Glomerular visceral epithelial cell (primary cell): ENCODE measurements around the gene PHETA1.

Source experiments
- DNase-seq: peaks from one replicate; pipeline ENCODE4 v3.0.0-alpha.2; 2016; ENCODE audit errors: extremely low spot score

PHETA1 gene, protein sequence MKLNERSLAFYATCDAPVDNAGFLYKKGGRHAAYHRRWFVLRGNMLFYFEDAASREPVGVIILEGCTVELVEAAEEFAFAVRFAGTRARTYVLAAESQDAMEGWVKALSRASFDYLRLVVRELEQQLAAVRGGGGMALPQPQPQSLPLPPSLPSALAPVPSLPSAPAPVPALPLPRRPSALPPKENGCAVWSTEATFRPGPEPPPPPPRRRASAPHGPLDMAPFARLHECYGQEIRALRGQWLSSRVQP

DNA sequence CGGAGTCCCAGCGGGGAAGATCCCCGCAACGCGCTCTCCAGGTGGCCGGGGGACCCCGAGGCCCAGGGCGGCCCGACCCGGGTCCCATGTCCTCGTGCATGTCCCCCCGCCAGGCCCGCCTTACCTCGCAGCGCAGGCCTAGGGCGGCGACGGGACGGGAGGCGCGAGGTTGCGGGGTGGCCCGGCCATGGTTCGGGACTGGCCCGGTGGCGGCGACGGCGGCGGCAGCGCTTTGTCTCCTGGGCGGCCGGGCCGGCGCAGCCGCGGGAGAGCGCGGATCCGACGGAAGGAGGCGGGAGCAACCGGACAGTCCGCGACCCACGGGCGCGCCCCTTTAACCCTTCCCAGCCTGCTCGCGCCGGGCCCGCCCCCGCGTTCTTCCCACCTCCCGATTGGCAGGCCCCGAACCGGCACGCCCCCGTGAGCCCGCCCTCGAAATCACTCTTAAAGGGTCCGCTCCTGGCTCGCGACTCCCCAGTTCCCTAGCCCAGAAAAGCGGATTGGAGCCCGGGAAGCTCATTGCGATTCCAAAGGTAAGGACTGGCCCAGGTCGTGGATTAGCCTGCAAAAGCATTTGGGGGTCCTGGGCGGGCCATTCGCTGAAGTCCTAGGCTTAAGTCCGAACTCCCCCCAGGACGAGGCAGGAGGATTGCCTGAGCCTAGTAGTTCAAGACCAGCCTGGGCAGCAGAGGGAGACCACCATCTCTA is at the start of gene PHETA1:
PHETA1 (minus strand) TSS at position 308 of the 708 bp plus-strand sequence. CDS start 5,668 bp downstream, outside the sequence.
- peak; percentile 86 for DNase-seq

DNA sequence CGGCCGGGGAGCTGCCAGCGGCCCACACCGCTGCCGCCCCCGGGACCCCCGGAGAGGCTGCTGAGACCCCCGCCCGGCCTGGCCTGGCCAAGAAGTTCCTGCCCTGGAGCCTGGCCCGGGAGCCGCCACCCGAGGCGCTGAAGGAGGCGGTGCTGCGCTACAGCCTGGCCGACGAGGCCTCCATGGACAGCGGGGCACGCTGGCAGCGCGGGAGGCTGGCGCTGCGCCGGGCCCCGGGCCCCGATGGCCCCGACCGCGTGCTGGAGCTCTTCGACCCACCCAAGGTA is 49.6 kb upstream of the PHETA1 start:
- no peak for DNase-seq

DNA sequence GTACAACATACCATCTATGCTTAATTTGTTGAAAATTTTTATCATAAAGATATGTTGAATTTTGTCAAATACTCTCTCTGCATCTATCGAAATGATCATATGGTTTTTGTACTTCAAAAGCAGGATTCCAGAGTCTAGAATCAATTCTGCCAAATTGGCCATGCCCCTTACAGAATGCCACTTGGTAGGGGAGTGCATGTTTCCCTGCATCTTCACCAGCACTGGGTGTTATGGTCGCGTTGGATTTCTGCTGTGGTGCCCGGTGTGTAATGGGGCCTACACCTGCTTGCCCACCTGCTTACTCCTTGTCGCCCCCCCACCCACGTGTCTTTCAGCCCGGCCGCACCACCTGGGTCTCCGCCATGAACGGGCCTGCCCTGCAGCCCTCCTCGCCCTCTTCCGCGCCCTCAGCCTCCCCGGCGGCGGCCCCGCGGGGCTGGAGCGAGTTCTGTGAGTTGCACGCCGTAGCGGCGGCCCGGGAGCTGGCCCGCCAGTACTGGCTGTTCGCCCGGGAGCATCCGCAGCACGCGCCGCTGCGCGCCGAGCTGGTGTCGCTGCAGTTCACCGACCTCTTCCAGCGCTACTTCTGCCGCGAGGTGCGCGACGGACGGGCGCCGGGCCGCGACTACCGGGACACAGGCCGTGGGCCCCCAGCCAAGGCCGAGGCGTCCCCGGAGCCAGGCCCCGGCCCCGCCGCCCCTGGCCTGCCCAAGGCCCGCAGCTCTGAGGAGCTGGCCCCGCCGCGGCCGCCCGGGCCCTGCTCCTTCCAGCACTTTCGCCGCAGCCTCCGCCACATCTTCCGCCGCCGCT is 49.1 kb upstream of the PHETA1 start:
- DNase-seq = no peak

DNA sequence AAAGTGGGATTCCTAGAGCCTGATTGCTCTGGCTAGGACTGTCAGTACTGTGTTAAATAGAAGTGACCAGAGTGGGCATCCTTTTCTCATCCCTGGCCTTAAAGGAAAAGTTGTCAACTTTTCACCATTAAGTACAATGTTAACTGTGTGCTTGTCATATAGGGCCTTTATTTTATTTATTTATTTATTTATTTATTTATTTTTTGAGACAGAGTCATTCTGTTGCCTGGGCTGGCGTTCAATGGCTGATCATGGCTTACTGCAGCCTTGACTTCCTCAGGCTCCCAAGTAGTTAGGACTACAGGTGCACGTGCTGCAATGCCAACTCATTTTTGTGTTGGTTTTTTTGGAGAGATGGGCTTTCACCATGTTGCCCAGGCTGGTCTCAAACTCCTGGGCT is 48.4 kb upstream of the PHETA1 start:
- no peak for DNase-seq

DNA sequence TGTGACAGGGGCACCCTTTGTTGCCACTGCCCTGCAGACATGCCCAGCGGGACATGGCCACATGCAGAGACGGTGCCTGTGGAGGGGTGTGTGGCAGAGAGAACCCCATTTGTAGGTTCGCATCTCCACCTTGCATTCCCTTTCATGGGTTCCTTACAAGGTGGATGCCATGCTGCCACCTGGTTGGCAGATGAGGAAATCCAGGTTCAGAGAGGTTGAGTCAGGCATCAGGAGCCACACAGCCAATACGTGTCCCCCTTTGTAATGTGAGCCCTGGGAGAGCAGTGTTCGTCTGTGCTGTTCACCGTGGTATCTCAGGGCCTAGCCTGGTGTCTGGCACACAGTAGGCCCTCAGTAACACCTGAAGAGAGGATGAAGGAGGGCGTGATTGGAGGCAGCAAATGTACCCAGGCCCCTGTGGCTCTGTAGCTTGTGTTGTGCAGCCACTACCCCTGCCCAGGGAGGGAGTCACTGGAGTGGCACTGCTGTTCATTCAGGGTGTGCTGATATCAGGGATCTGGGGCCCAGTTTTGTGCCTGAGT is 45.9 kb upstream of the PHETA1 start:
- DNase-seq = no peak

DNA sequence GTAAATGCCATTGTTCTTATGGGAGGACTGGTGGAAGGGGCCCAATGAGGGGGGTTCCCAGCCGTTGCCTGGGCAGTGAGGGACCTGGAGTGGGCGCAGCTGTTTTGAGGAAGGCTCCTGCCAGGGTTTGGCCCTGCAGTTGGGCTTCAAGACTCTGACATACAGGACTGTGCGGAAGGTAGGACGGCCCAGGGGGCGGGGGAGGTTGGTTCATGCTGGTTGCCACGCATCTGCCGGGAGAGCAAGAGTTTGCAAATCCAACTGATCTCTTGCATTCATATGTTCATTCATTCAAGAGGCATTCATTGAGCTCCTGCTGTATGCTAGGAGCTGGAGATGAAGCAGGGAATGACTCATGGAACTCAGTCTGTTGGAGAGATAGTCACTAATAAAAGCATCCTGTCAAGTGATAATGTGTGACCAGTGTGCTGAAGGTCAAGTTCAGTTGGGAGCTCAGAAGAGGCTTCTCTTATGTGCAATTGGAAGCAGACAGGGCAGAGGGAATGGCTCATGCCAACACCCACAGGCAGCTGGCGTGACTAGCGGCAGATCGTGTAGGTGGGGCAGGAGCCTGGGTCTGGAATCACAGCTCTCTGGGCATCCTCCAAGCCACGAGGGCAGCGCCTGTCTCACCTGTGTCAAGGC is 44.7 kb upstream of the PHETA1 start:
- DNase-seq = peak; percentile 61

DNA sequence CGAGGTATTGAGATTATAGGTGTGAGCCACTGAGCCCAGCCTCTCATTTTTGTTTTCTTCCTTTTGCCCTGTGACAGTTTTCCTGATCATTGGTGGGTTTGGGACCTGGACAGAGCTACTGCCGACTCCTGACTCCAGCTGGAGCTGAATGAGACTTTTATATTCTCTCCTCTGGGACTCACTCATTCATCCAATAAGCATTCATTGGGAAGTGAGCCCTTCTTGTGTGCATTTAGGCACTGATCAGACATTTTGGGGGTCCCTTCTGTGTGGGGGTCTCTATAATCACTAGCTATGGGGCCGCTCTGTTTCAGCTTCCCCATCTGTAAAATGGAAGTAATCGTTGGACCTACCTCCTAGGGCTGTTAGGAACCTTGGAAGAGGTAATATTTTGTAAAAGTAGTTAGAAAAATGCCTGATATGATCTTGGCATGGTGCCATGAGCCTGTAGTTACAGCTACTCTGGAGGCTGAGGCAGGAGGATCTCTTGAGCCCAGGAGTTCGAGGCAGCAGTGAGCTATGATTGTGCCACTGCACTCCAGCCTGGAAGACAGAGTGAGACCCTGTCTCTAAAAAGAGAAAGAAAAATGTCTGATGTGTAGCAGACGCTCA is 44.0 kb upstream of the PHETA1 start:
- no peak for DNase-seq

DNA sequence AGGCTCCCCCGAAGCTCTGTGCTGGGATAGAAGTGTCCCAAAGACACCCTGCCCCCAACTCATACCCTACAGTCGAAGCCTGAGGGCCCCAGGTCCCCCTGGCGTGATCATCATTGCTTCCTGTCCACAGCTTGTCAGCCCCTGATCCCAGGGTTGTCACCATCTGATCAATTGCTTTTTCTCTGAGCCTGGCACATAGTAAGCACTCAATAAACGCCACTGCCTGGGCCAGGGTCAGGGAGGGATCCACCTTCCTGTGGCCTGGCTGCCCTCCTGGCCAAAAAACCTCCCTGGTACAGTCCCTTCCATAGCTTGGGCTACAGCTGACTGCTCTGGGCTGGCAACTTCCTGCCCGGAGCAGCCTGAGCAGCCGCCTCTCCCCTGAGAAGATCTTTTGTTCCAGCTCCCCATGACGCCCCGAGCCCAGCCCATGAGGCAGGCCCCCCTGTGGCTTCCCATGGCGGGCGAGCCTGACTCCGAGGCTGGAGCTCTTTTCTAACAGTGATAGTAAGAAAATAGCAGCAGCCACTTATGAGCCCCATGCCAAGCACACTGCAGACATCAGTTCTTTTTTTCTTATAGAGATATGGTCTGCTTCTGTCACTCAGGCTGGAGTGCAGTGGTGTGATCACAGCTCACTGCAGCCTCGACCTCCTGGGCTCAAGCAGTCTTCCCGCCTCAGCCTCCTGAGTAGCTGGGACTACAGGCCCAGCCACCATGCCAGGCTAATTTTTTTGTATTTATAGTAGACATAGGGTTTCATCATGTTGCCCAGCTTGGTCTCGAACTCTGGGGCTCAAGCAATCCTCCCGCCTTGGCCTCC is 43.3 kb upstream of the PHETA1 start:
- peak; percentile 63 for DNase-seq

DNA sequence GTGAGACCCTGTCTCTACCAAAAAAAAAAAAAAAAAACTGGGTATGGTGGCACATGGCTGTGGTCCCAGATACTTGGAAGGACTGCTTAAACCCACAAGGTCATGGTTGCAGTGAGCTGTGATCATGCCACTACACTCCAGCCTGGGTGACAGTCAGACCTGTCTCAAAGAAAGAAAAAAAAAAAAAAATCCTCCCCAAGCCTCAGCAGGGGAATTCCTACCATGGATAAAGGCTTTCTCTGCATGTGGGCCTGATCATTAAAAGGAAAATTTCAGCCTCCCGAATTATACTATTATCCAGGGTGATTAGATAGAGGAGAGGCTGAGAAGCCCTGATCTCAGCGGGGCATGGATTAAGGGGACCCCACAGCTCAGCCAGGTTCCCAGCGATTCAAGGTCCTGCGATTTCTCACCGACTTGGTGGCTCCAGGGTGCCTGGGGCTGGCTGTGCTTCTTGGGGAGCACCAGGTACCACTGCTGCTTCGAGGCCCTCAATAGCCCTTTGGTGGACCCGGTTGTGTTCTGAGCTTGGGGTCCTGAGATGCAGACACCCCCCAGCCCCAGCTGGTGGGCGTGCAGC is 42.4 kb upstream of the PHETA1 start:
- DNase-seq = no peak

DNA sequence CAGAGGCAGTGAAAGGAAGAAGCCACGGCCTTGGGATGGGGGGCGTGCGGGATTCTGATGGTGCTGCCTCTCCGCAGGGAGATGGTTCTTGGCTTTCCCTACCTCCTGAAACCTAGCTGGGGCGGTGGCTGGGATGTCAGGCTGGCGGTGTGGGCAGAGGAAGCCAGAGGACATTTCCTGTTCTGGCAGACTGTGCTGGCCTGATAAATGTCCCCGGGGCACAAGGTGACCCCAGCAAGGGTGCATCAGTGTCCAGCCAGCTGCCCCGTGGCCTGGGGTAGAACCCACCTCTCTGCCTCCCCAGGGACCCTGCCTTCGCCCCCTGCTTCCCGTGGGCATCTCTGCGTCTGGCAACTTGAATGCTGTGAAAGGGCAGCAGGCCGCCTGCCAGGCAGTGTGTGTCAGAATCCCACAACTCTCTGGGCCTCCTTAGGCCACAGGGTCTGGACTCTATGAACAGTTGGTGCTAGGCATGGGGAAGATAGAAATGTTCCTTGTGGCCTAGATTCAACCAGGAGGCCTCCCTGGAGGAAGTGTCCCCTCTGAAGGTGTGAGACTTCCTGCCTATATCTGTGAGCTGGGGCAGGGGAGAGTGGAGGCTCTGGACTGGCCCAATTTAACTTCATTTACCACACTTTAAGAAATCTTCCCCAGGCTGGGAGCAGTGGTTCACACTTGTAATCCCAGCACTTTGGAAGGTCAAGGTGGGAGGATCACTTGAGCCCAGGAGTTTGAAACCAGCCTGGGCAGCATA is 41.7 kb upstream of the PHETA1 start:
- DNase-seq = peak; percentile 46

DNA sequence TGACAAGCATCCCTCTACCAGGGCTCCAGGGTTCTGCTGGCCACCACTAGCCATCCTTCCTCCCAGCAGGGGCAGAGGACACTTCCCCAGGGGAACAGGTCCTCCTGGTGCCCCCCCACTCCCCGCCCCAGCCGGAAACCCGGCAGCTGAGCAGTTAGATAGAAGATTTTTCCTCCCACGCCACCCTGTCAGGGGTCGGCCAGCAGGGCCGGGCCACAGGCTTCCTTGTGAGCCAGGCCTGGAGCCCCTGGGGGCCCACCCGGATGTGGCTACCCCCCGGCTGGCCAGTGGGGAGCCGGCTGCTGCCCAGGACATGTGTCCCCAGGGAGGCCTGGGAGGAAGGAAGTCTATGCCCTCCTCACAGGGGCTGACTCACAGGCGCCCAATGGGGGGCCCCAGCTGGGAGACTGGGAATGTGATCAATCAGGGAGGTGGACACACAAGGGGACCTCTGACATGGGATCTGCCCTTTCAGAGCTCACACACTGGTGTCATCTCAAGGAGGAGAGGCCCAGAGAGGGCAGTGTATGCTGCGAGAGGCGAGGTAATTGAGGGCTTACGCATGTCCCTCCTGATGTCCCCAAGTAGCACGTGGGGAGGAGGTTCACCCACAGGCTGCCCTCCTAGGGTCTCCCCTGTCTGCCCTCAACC is 41.0 kb upstream of the PHETA1 start:
- peak; percentile 86 for DNase-seq

DNA sequence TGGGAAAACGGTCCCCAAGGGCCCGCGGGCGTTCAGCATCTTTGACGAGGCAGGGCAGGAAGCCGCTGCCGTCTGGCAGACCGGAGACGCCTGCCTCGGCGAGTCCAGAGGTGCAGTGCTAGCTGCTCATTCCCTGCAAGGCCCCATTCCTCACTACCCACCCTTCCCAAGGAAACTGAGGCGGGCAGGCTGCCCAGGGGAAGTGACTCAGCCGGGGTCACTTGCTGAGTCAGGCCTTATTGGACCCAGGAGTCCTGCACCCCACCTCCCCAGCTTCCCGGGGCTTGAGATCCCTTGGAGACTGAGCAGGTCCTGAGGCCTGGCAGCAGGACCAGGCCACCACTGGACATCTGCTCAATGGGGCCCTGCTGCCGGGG is 40.5 kb upstream of the PHETA1 start:
- DNase-seq = peak; percentile 18

DNA sequence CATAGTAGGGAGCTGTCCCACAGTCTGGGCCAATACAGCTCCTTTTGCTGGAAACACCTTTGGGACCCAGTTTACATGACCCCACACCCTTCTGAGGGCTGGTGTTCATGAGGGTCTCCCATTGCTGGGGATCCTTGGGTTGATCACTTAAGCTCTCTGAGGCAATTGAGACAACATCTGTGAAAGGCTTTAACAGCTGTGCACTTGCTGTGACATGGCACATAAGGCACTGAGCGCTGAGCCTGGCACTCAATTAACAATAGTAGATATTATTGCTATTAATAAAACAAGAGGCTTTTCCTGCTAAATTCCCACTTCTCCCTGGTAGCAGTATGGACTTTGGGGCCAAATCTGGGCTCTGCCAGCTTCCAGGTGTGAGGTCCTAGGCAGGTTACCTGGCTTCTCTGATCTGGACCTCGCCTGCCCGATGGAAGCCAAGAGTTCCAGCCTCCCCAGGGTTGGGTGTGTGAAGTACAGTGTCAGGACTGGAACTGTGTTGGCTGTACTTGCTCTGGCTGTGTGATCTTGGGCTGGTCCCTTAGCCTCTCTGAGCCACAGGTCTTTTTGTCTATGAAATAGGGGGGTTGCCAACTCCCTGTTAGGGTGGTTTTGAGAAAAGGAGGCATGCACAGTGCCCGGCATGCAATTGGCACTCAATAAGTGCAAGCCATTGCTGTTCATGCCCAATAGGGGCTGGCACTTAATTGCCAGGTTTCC is 39.9 kb upstream of the PHETA1 start:
- no peak for DNase-seq

DNA sequence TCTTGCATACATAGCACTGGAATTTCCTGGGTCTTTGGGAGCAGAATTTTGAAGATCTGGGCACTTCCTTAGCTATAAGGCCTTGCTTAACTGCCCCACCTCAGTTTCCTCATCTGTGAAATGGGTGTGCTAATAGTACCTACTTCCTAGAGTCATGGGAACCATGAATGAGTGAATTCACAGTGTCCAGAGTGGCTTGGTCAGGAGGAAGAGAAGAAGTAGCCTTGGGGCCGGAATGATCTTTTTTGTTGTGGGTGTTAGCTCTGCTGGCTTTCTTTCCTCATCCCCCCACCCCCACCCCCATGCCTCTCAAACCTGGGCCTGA is 39.2 kb upstream of the PHETA1 start:
- no peak for DNase-seq

DNA sequence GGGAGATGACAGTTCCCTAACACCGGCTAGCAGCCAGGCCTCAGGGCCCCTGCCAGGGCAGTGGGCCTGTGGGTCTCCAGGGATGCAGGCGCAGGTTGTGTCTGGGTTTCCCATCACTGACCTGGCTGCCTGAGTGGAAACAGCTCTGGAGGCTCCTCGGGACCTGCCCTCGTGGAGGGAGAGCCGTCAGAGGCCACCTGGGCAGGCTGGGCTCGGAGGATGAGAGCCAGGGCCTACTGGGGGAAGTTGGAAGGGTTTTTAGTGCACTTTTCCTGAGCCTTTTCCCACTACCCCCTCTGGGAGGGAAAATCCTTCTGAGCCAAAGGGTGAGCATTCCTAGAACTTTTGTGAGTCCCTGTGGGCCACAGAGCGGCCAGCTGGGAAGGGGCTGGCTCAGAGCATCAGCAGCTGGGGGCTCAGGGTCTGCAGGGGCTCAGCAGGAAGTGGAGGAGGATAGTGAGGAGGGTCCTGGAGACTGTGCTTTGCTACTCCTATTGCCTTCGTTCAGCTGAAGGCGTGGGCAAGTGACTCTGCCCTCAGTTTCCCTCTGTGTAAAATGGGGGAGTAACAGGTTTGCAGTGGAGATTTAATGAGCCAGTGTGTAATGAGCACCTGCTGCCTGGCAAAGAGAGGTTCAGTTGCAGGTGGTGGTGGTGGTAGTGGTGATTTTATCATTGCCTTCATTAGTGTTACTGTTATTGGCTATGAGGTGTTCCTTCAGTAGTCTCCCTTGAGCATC is 38.7 kb upstream of the PHETA1 start:
- peak; percentile 13 for DNase-seq

DNA sequence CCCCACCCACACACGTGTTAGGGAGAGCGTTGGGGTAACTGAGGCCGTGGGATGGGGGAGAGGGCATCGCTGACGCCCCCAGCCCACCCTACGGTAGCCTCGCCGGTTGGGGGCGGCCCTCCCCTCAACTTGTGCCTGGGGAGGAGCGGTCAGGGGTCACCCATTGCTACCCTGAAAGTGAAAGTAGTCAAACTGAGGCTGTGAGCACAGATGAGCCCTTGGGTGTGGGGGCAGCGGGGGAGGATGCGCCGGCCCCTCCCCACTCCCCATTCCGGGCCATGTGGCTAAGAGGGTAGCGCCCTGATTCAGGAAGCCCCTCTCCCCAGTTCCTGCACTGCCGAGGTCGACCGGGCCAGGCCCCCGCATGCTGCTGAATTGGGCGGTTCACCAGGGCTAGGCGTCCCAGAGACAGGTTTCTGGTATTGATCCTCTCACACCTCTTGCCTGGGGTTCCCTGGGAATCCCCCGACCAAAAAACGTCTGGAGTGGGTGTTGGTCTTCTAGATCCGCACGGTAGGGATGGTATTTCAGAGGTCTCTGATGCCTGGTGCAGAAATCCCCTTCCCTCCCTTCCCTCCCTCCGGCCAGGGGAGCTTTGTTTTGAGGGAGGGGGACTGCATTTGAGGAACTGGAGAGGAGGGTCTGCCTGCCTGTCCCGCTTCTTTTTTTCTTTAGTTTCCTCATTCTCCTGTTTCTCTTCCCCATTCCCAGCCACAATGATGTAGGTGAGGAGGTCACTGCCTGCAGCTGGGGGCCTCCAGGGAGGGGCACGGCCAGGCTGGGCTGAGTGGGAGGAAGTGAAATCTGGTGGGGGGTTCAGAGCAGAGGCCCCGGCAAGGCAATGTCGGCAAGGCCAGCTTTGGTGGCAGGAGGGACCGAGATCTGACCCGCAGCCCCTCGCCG is 37.8 kb upstream of the PHETA1 start:
- DNase-seq = no peak

DNA sequence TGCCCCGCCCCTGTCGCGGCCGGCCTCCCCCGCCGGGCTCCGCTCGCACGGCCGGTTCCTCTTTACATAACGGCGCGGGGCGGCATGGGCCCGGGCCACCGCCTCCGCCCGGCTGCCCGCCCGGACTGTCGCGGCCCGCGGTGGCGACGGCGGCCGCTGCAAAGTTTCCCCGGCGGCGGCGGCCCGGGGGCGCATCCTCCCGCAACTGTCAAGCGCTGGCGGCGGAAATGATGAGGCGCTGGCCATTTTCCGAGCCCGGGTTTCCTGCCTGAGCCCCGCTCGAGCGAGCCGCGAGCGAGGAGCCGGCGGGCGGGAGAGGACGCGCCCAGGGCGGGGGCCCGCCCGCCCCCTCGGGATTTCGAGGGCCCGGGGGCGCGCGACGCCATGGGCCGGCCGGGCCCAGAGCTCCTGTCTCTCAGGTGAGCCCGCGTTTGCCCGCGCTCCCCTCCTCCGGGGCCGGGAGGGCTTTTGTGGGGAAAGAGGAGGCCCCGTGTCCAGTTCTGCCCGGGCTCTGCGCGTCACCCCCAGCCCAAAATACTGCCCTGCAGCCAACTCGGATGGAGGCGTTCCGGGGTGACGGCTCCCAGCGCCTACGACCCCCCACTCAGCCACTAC is 37.1 kb upstream of the PHETA1 start, which contains the start of gene SH2B3:
SH2B3 (plus strand) TSS at position 65 of the 615 bp plus-strand sequence. CDS start 12,223 bp downstream, outside the sequence.
- no peak for DNase-seq
